ENCODE data around the gene SLC35E1.

Gene SLC35E1

GRCh38 chr19:16584248-16585093, 12.3 kb upstream of the SLC35E1 start:
- Histone ChIP-seq H4K20me1 (ENCODE audit: insufficient read depth, low read length) (peaks cover 82% of the 10 kb centered on the region), H3K4me3 (ENCODE audit: low read depth in 1 of 2, low read length in 2 of 2) (peak overlapping the region in 1 of 2 experiments; percentile 56; a peak in 3 of 4 replicates), H3K27me3 (ENCODE audit: insufficient read depth, low read length, poor library complexity) (no peaks in the 10 kb centered on the region), H3K4me2 (ENCODE audit: insufficient read depth, low read length) (peak overlapping the region; percentile 75), H3K36me3 (ENCODE audit: insufficient read depth, low read length) (peaks cover 27% of the 10 kb centered on the region), H3K9ac (ENCODE audit: low read depth, low read length) (peak overlapping the region; percentile 54), H2AFZ (ENCODE audit: low read depth, low read length) (peak overlapping the region; percentile 5; the same call in 1 of the 2 replicates), H3K9me3 (ENCODE audit: insufficient read depth, low read length, severe bottlenecking) (no peaks in the 10 kb centered on the region), H3K79me2 (ENCODE audit: insufficient read depth, low read length) (peaks cover 93% of the 10 kb centered on the region), H3K4me1 (ENCODE audit: insufficient read depth, low read length) (peaks cover 65% of the 10 kb centered on the region), H3K27ac (ENCODE audit: low read length) (peak overlapping the region; percentile 93)
- DNase-seq (peak; percentile 94), ATAC-seq (ENCODE audit: insufficient read depth, low read depth) (peak; percentile 78)
- TF ChIP-seq CTCF (IDR thresholded peaks at IDR 0.05; ENCODE audit: borderline replicate concordance, extremely low read depth, low read length, poor library complexity, severe bottlenecking) (no peak), EZH2 (IDR thresholded peaks at IDR 0.05; ENCODE audit: borderline replicate concordance, low read depth, low read length, severe bottlenecking) (no peak)

- Histone ChIP-seq H3K4me2 (ENCODE audit: insufficient read depth, low read length) (no peak overlapping the region), H4K20me1 (ENCODE audit: insufficient read depth, low read length) (peaks cover 82% of the 10 kb centered on the region)
- DNase-seq = no peak
Measured at GRCh38 chr19:16582486-16583261, 10.5 kb upstream of the SLC35E1 start.

GRCh38 chr19:16581971-16582343, 9.7 kb upstream of the SLC35E1 start:
- H4K20me1 ChIP-seq (ENCODE audit: insufficient read depth, low read length) = peaks cover 82% of the 10 kb centered on the region
- H3K4me1 ChIP-seq (ENCODE audit: insufficient read depth, low read length) = peaks cover 40% of the 10 kb centered on the region
- H3K4me2 ChIP-seq (ENCODE audit: insufficient read depth, low read length) = no peak overlapping the region
- no peak for TF ChIP-seq CTCF (IDR thresholded peaks at IDR 0.05; ENCODE audit: borderline replicate concordance, extremely low read depth, low read length, poor library complexity, severe bottlenecking)
- TF ChIP-seq EZH2 (IDR thresholded peaks at IDR 0.05; ENCODE audit: borderline replicate concordance, low read depth, low read length, severe bottlenecking) = no peak
- H3K27ac ChIP-seq (ENCODE audit: low read length) = peak overlapping the region; percentile 30; the same call in 1 of the 2 replicates
- ATAC-seq (ENCODE audit: insufficient read depth, low read depth) (no peak), DNase-seq (no peak)
- H3K4me3 ChIP-seq (ENCODE audit: low read depth in 1 of 2, low read length in 2 of 2) = no peak overlapping the region
- no peaks in the 10 kb centered on the region for H3K27me3 ChIP-seq (ENCODE audit: insufficient read depth, low read length, poor library complexity)
- no peak overlapping the region for H2AFZ ChIP-seq (ENCODE audit: low read depth, low read length)
- H3K9me3 ChIP-seq (ENCODE audit: insufficient read depth, low read length, severe bottlenecking) = no peaks in the 10 kb centered on the region
- peaks cover 50% of the 10 kb centered on the region for H3K36me3 ChIP-seq (ENCODE audit: insufficient read depth, low read length)
- H3K9ac ChIP-seq (ENCODE audit: low read depth, low read length) = no peak overlapping the region
- H3K79me2 ChIP-seq (ENCODE audit: insufficient read depth, low read length) = peaks cover 95% of the 10 kb centered on the region

More at GRCh38 chr19:16582486-16583261, 10.5 kb upstream of the SLC35E1 start:
- Histone ChIP-seq H3K4me3 (ENCODE audit: low read depth in 1 of 2, low read length in 2 of 2) (no peak overlapping the region), H3K9me3 (ENCODE audit: insufficient read depth, low read length, severe bottlenecking) (no peaks in the 10 kb centered on the region), H3K79me2 (ENCODE audit: insufficient read depth, low read length) (peaks cover 93% of the 10 kb centered on the region), H3K9ac (ENCODE audit: low read depth, low read length) (no peak overlapping the region), H3K36me3 (ENCODE audit: insufficient read depth, low read length) (peaks cover 43% of the 10 kb centered on the region), H3K27me3 (ENCODE audit: insufficient read depth, low read length, poor library complexity) (no peaks in the 10 kb centered on the region), H3K4me1 (ENCODE audit: insufficient read depth, low read length) (peaks cover 47% of the 10 kb centered on the region), H3K27ac (ENCODE audit: low read length) (peak overlapping the region; percentile 87), H2AFZ (ENCODE audit: low read depth, low read length) (no peak overlapping the region)
- no peak for ATAC-seq (ENCODE audit: insufficient read depth, low read depth)
- no peak for TF ChIP-seq CTCF (IDR thresholded peaks at IDR 0.05; ENCODE audit: borderline replicate concordance, extremely low read depth, low read length, poor library complexity, severe bottlenecking)
- TF ChIP-seq EZH2 (IDR thresholded peaks at IDR 0.05; ENCODE audit: borderline replicate concordance, low read depth, low read length, severe bottlenecking) = no peak

All from DND-41 (cell line).